Midbrain (tissue), 1 donor: Measurements from ENCODE around the gene ARSB.
"Not testable (repeated sequence)": the region's sequence is repeated elsewhere in the genome, so short reads cannot be mapped to it uniquely, and the experiment has no call there.

ENCODE experiments used
- DNase-seq: peaks from one replicate; lab custom pipeline; 2025; lab: John Stamatoyannopoulos, UW

The ARSB gene

GRCh38 chr5:78995521-78996007, 10.5 kb upstream of the ARSB start:
- no peak for DNase-seq

GRCh38 chr5:78993165-78993564, 8.1 kb upstream of the ARSB start:
- DNase-seq, result no peak

GRCh38 chr5:78992146-78992545, 7.0 kb upstream of the ARSB start:
- DNase-seq, result no peak

- DNase-seq, result no peak
These were observed 4.0 kb upstream of the ARSB start for GRCh38 chr5:78989080-78989479.

- peak; percentile 46 for DNase-seq
These were observed 664 bp upstream of the ARSB start for GRCh38 chr5:78985725-78986223.

GRCh38 chr5:78984439-78985115, 533 bp downstream of the ARSB start:
- peak; percentile 90 for DNase-seq

- peak; percentile 53 for DNase-seq
These were observed 1.3 kb downstream of the ARSB start for GRCh38 chr5:78983601-78984438.

GRCh38 chr5:78983194-78983593, 1.9 kb downstream of the ARSB start:
- not testable (repeated sequence) for DNase-seq

GRCh38 chr5:78979909-78980308, 5.2 kb downstream of the ARSB start:
- DNase-seq, result no peak

GRCh38 chr5:78979117-78979742, 5.9 kb downstream of the ARSB start:
- DNase-seq, result no peak

- DNase-seq, result no peak
These were observed 10.1 kb downstream of the ARSB start for GRCh38 chr5:78975035-78975434.

- DNase-seq, result no peak
These were observed 10.5 kb downstream of the ARSB start for GRCh38 chr5:78974601-78975000.

GRCh38 chr5:78974011-78974410, 11.1 kb downstream of the ARSB start:
- DNase-seq, result peak; percentile 72

GRCh38 chr5:78972654-78973428, 12.3 kb downstream of the ARSB start:
- peak; percentile 17 for DNase-seq

GRCh38 chr5:78971998-78972397, 13.1 kb downstream of the ARSB start:
- no peak for DNase-seq

GRCh38 chr5:78968781-78969180, 16.3 kb downstream of the ARSB start:
- DNase-seq, result no peak

- DNase-seq, result peak; percentile 82
These were observed 20.2 kb downstream of the ARSB start for GRCh38 chr5:78964889-78965288.

GRCh38 chr5:78961743-78962142, 23.4 kb downstream of the ARSB start:
- no peak for DNase-seq

GRCh38 chr5:78959767-78960166, 25.3 kb downstream of the ARSB start:
- DNase-seq, result no peak

GRCh38 chr5:78958672-78959445, 26.3 kb downstream of the ARSB start:
- DNase-seq, result no peak

GRCh38 chr5:78956901-78957300, 28.2 kb downstream of the ARSB start:
- no peak for DNase-seq
